ENCODE results near the gene TTLL1.

The TTLL1 gene

DNA sequence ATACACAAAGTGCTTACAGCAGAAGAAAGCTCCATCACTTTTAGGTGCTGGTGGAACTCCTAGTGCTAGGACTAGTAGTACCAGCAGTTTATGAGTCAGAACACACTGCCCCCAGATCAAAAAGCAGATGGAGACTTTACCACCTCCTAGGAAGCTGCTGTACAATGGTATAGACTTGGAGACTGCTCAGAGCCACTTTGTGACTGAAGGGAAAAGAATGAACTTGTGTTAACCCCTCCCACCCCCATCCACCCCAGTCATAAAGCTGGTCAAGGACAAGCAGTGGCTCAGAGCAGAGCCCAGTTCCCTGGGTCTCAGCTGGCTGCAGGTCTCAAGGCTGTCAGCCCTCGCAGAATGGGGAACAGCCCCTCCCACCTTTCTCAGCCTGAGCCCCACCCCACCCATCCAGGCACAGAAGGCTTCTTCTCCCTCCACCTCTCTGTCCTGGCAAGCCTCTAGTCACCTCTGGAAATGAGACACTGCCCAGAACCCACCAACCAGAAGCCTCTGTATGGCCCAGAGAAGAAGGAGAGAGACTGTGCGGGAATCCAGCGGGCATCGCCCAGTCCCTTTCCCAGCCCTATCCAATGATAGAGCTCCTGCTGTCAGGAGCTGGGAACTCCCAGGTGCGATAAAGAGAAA, 98.1 kb downstream of the TTLL1 start:
- no peak for DNase-seq

- no peak for DNase-seq
Observed at GRCh38 chr22:42990131-42990838, 98.9 kb downstream of the TTLL1 start.

Data from T-helper 2 cell (primary cell).